ENCODE data around the gene RPS21. TPM values are rescaled to one million over a fixed set of nuclear protein-coding genes. Genes with fewer than 3 reads are reported as not detected.

Gene RPS21
- total and polyA plus RNA-seq, 2 of the 4 experiments (the other 2 are of a cell fraction), result 2,710 to 4,298 TPM

DNA sequence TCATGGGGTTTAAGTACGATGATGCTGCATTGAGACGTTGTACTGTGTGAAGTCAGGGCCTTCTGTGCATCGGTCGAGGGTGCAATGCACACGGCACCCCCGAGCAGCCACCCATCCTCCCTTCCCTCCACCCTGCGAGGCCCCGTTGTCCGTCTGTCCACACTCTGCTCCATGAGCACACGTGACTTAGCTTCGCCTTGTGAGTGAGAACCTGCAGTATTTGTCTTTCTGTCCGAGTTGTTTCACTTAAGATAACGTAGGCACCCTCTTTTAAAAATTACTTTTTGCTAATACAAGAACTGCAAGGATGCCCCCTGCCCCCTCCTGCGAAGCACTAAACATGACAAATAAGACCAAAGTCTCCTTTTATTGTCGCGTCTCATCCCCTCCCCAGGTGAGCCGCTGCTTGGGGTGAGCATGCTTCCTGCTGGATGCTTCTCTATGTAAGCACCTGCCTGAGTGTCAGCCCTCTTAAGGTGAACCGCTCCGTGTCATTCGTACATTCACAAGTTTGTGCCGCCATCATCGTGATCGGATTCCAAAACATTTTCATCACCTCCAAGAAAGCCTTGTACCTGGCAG is 44.1 kb downstream of the RPS21 start:
- no TSS peak for BruUV-seq (replicated peaks)
- H3K9ac ChIP-seq (ENCODE audit: low read depth, low read length), result no peak overlapping the region
- H3K4ac ChIP-seq (ENCODE audit: low read depth, low read length), result no peak overlapping the region
- H4K91ac ChIP-seq (ENCODE audit: insufficient read depth, low read depth, low read length), result no peak overlapping the region
- no peak overlapping the region for H4K5ac ChIP-seq (ENCODE audit: low read depth, low read length)
- no peaks in the 10 kb centered on the region for H3K9me1 ChIP-seq (ENCODE audit: insufficient read depth, low read length)
- DNase-seq, result no peak
- in situ Hi-C loops (cut with MboI; ENCODE audit: low sequenced_read_pairs), result no loop called here
- H2BK20ac ChIP-seq (ENCODE audit: low read depth, low read length), result no peak overlapping the region
- H2BK120ac ChIP-seq (ENCODE audit: low read depth, low read length), result no peak overlapping the region
- H2BK15ac ChIP-seq (ENCODE audit: low read depth, low read length), result no peak overlapping the region
- no peak overlapping the region for H2AK9ac ChIP-seq (replicated peaks; ENCODE audit: low read depth, low read length, poor library complexity)
- no peak overlapping the region for H3K18ac ChIP-seq (ENCODE audit: low read depth, low read length)
- H3K4me2 ChIP-seq (ENCODE audit: low read depth, low read length), result no peak overlapping the region
- H3K79me1 ChIP-seq (ENCODE audit: low read depth in 1 of 2, low read length in 2 of 2), result no peaks in the 10 kb centered on the region
- intact Hi-C loops (cut with micrococcal nuclease), result no loop called here
- H2BK5ac ChIP-seq (ENCODE audit: low read depth, low read length, poor library complexity, severe bottlenecking), result no peak overlapping the region
- no peaks in the 10 kb centered on the region for H4K20me1 ChIP-seq (ENCODE audit: insufficient read depth, low read length)
- ChIA-PET POLR2A (ENCODE audit: unreplicated experiment) (no interaction called here), CTCF (no interaction called here)
- no peak overlapping the region for H3K4me3 ChIP-seq (ENCODE audit: insufficient read depth, low read depth, low read length)
- H2AFZ ChIP-seq (replicated peaks; ENCODE audit: low read length, poor library complexity), result no peak overlapping the region
- no peak overlapping the region for H3K27ac ChIP-seq (ENCODE audit: insufficient read depth, low read length)
- no peak overlapping the region for H3K14ac ChIP-seq (replicated peaks; ENCODE audit: low read depth, low read length)
- no peaks in the 10 kb centered on the region for H3K36me3 ChIP-seq (ENCODE audit: control insufficient read depth, insufficient read depth, low read length)
- H2AK5ac ChIP-seq (ENCODE audit: low read depth, low read length), result no peak overlapping the region
- ATAC-seq (ENCODE audit: low read depth), result no peak
- no peak overlapping the region for H3K23ac ChIP-seq (ENCODE audit: low read depth, low read length)
- H4K8ac ChIP-seq (ENCODE audit: low read depth in 2 of 2, low read length in 2 of 2), result no peak overlapping the region
- H3K56ac ChIP-seq (ENCODE audit: extremely low read depth, insufficient read depth, low read length), result no peak overlapping the region
- dilution Hi-C loops (cut with HindIII; ENCODE audit: low sequenced_read_pairs, unreplicated experiment), result no loop called here
- peaks cover under 1% of the 10 kb centered on the region; the same call in 1 of the 2 replicates for H3K9me3 ChIP-seq (ENCODE audit: control insufficient read depth, insufficient read depth, low read length)
- no peak for TF ChIP-seq RFX5 (IDR thresholded peaks at IDR 0.05; ENCODE audit: low read depth, low read length)
- no peak for TF ChIP-seq SMC3 (IDR thresholded peaks at IDR 0.05; ENCODE audit: low read depth, low read length)
- TF ChIP-seq POLR2A (IDR thresholded peaks at IDR 0.05; ENCODE audit: low read depth, low read length), result no peak
- TF ChIP-seq, protein P1, sequence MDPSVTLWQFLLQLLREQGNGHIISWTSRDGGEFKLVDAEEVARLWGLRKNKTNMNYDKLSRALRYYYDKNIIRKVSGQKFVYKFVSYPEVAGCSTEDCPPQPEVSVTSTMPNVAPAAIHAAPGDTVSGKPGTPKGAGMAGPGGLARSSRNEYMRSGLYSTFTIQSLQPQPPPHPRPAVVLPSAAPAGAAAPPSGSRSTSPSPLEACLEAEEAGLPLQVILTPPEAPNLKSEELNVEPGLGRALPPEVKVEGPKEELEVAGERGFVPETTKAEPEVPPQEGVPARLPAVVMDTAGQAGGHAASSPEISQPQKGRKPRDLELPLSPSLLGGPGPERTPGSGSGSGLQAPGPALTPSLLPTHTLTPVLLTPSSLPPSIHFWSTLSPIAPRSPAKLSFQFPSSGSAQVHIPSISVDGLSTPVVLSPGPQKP (IDR thresholded peaks at IDR 0.05; ENCODE audit: borderline replicate concordance, low read depth, low read length), result no peak
- no peak for TF ChIP-seq CEBPB (IDR thresholded peaks at IDR 0.05; ENCODE audit: low read depth, low read length)
- no peak for TF ChIP-seq BHLHE40 (IDR thresholded peaks at IDR 0.05; ENCODE audit: low read depth, low read length)
- no peak for TF ChIP-seq RAD21 (IDR thresholded peaks at IDR 0.05; ENCODE audit: low read length)
- TF ChIP-seq MXI1 (IDR thresholded peaks at IDR 0.05; ENCODE audit: borderline replicate concordance, low read depth, low read length), result no peak
- TF ChIP-seq NFE2L2 (IDR thresholded peaks at IDR 0.05; ENCODE audit: low read depth, low read length), result no peak
- no peak for TF ChIP-seq RCOR1 (IDR thresholded peaks at IDR 0.05; ENCODE audit: insufficient replicate concordance, low read length)
- no peak for TF ChIP-seq MAZ (IDR thresholded peaks at IDR 0.05; ENCODE audit: borderline replicate concordance, low read depth, low read length)
- TF ChIP-seq, protein P2, sequence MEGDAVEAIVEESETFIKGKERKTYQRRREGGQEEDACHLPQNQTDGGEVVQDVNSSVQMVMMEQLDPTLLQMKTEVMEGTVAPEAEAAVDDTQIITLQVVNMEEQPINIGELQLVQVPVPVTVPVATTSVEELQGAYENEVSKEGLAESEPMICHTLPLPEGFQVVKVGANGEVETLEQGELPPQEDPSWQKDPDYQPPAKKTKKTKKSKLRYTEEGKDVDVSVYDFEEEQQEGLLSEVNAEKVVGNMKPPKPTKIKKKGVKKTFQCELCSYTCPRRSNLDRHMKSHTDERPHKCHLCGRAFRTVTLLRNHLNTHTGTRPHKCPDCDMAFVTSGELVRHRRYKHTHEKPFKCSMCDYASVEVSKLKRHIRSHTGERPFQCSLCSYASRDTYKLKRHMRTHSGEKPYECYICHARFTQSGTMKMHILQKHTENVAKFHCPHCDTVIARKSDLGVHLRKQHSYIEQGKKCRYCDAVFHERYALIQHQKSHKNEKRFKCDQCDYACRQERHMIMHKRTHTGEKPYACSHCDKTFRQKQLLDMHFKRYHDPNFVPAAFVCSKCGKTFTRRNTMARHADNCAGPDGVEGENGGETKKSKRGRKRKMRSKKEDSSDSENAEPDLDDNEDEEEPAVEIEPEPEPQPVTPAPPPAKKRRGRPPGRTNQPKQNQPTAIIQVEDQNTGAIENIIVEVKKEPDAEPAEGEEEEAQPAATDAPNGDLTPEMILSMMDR (conservative IDR thresholded peaks at IDR 0.05; ENCODE audit: low read depth, low read length), result no peak
- no peak for TF ChIP-seq CHD1 (IDR thresholded peaks at IDR 0.05; ENCODE audit: low read depth, low read length)
- TF ChIP-seq, protein P3, sequence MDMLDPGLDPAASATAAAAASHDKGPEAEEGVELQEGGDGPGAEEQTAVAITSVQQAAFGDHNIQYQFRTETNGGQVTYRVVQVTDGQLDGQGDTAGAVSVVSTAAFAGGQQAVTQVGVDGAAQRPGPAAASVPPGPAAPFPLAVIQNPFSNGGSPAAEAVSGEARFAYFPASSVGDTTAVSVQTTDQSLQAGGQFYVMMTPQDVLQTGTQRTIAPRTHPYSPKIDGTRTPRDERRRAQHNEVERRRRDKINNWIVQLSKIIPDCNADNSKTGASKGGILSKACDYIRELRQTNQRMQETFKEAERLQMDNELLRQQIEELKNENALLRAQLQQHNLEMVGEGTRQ (IDR thresholded peaks at IDR 0.05; ENCODE audit: low read depth, low read length), result no peak
- TF ChIP-seq FOS (IDR thresholded peaks at IDR 0.05; ENCODE audit: low read depth, low read length), result no peak
- no peak for TF ChIP-seq MAFK (IDR thresholded peaks at IDR 0.05; ENCODE audit: low read depth, low read length)
- H3K27me3 ChIP-seq (ENCODE audit: control insufficient read depth, insufficient read depth, low read length), result peaks cover 69% of the 10 kb centered on the region
- H3K4me1 ChIP-seq (ENCODE audit: control insufficient read depth, insufficient read depth, low read length), result no peaks in the 10 kb centered on the region
- WGBS, 2 experiments (ENCODE audit: extremely low coverage in 2 of 2, insufficient read length in 1 of 2), result 54% methylated on average over 12 of the region's 23 CpGs; no CpG with 5 or more reads in 1 of the 2 experiments

All from IMR-90 (cell line).